DOHH2 (cell line): ENCODE measurements around the gene PITPNC1.

Experiments
- EZH2phosphoT487 ChIP-seq: fragments of 200-600 bp; sonication (generic); IDR thresholded peaks from 2 replicates; pipeline ENCODE4 v1.6.1; 2017; ENCODE audit warnings: borderline replicate concordance, mild to moderate bottlenecking, antibody characterized with exemption, low read length, moderate library complexity, mixed read lengths
- TF ChIP-seq, protein P1 (sequence below): fragments of 200-600 bp; sonication (generic); IDR thresholded peaks from one replicate; pipeline ENCODE4 v1.5.1; 2014; ENCODE audit warnings: antibody characterized with exemption, mild to moderate bottlenecking, low read depth, low read length; ENCODE audit not compliant: poor library complexity, severe bottlenecking

DNA sequence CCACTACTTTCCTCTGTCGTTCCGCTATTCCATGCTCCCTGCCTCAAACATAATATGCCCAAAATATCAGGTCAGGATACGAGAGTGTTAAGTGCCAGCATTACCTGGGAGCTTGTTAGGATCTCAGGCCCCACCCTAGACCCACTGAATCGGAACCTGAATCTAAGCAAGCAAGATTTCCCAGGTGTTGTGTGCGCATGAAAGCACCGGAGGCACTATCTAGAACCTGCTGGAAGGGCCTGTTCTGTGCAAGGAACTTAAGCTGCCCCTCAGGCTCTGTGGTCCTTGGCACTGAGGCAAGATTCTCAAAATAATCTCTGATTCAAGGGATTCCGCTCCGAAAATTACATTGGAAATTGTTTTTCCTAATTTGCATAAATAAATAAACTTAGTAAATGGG is 233.0 kb downstream of the PITPNC1 start:
- TF ChIP-seq, protein P1, sequence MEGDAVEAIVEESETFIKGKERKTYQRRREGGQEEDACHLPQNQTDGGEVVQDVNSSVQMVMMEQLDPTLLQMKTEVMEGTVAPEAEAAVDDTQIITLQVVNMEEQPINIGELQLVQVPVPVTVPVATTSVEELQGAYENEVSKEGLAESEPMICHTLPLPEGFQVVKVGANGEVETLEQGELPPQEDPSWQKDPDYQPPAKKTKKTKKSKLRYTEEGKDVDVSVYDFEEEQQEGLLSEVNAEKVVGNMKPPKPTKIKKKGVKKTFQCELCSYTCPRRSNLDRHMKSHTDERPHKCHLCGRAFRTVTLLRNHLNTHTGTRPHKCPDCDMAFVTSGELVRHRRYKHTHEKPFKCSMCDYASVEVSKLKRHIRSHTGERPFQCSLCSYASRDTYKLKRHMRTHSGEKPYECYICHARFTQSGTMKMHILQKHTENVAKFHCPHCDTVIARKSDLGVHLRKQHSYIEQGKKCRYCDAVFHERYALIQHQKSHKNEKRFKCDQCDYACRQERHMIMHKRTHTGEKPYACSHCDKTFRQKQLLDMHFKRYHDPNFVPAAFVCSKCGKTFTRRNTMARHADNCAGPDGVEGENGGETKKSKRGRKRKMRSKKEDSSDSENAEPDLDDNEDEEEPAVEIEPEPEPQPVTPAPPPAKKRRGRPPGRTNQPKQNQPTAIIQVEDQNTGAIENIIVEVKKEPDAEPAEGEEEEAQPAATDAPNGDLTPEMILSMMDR: no peak
- no peak for TF ChIP-seq EZH2phosphoT487
